HUES64 (cell line): Measurements from ENCODE around the gene CA10.

Experiments used
- H3K27ac ChIP-seq: 2 replicates; pipeline ENCODE4 v1.7.0; 2013; ENCODE audit warnings: low read depth, low read length, inconsistent platforms
- H3K27me3 ChIP-seq: 2 replicates; pipeline ENCODE4 v1.6.1; 2013; ENCODE audit warnings: mild to moderate bottlenecking, low read length; ENCODE audit not compliant: insufficient read depth
- H3K36me3 ChIP-seq: 2 replicates; pipeline ENCODE4 v1.6.1; 2013; ENCODE audit warnings: mild to moderate bottlenecking, low read length; ENCODE audit not compliant: insufficient read depth
- H3K4me1 ChIP-seq: 2 replicates; pipeline ENCODE4 v1.6.1; 2013; ENCODE audit warnings: mild to moderate bottlenecking, low read length, moderate library complexity; ENCODE audit not compliant: insufficient read depth
- H3K4me3 ChIP-seq: 2 replicates; pipeline ENCODE4 v1.5.1; 2013; ENCODE audit warnings: mild to moderate bottlenecking, low read length, moderate library complexity
- H3K9ac ChIP-seq: 2 replicates; pipeline ENCODE4 v1.6.1; 2013; ENCODE audit warnings: mild to moderate bottlenecking, low read depth, low read length
- H3K9me3 ChIP-seq: 2 replicates; pipeline ENCODE4 v1.6.1; 2013; ENCODE audit warnings: low read depth, low read length; ENCODE audit not compliant: insufficient read depth
- WGBS: fragments of 150-250, 120-280 bp; methylation state at CpG from one replicate; pipeline ENCODE4 v1.1.7; 2013; ENCODE audit warnings: missing lambda C conversion rate; 5-methylcytosine and 5-hydroxymethylcytosine counted together

The CA10 gene

GRCh38 chr17:51948128-51948527 lies 210.4 kb downstream of the CA10 start:
- H3K27ac ChIP-seq: no peak overlapping the region
- H3K4me1 ChIP-seq: no peaks in the 10 kb centered on the region
- 88% methylated on average over 4 of the region's 4 CpGs for WGBS
- H3K4me3 ChIP-seq: no peak overlapping the region
- no peak overlapping the region for H3K9ac ChIP-seq
- H3K36me3 ChIP-seq: no peaks in the 10 kb centered on the region
- peaks cover 8% of the 10 kb centered on the region; the same call in 1 of the 2 replicates for H3K9me3 ChIP-seq
- H3K27me3 ChIP-seq: no peaks in the 10 kb centered on the region

GRCh38 chr17:51947160-51947735 lies 211.3 kb downstream of the CA10 start:
- no peaks in the 10 kb centered on the region for H3K36me3 ChIP-seq
- no peaks in the 10 kb centered on the region for H3K27me3 ChIP-seq
- H3K4me3 ChIP-seq: no peak overlapping the region
- no peak overlapping the region for H3K9ac ChIP-seq
- H3K27ac ChIP-seq: no peak overlapping the region
- H3K4me1 ChIP-seq: no peaks in the 10 kb centered on the region
- H3K9me3 ChIP-seq: 0 out of 2 replicates have a peak, but pooled peaks cover 2% of the 10 kb centered on the region
- WGBS: 71% methylated on average over 3 of the region's 3 CpGs

GRCh38 chr17:51946311-51946710 lies 212.2 kb downstream of the CA10 start:
- H3K4me1 ChIP-seq: no peaks in the 10 kb centered on the region
- no peak overlapping the region for H3K9ac ChIP-seq
- no peaks in the 10 kb centered on the region for H3K27me3 ChIP-seq
- no peak overlapping the region for H3K27ac ChIP-seq
- H3K9me3 ChIP-seq: no peaks in the 10 kb centered on the region
- H3K4me3 ChIP-seq: no peak overlapping the region
- no peaks in the 10 kb centered on the region for H3K36me3 ChIP-seq
- 76% methylated on average over 1 of the region's 2 CpGs for WGBS

- Histone ChIP-seq H3K4me1 (no peaks in the 10 kb centered on the region), H3K27me3 (no peaks in the 10 kb centered on the region), H3K4me3 (no peak overlapping the region), H3K36me3 (no peaks in the 10 kb centered on the region), H3K9me3 (peaks cover 11% of the 10 kb centered on the region; the same call in 1 of the 2 replicates), H3K9ac (no peak overlapping the region), H3K27ac (no peak overlapping the region)
- 67% methylated on average over 3 of the region's 3 CpGs for WGBS
Measured at GRCh38 chr17:51941272-51941671, 217.2 kb downstream of the CA10 start.

- no peak overlapping the region for H3K9ac ChIP-seq
- H3K4me1 ChIP-seq: no peaks in the 10 kb centered on the region
- no peak overlapping the region for H3K27ac ChIP-seq
- no peak overlapping the region for H3K4me3 ChIP-seq
- H3K36me3 ChIP-seq: no peaks in the 10 kb centered on the region
- no peaks in the 10 kb centered on the region for H3K27me3 ChIP-seq
- H3K9me3 ChIP-seq: peaks cover 14% of the 10 kb centered on the region; the same call in 1 of the 2 replicates
Measured at GRCh38 chr17:51937264-51937663, 221.2 kb downstream of the CA10 start.

GRCh38 chr17:51935477-51935876 lies 223.0 kb downstream of the CA10 start:
- H3K27ac ChIP-seq: no peak overlapping the region
- H3K9ac ChIP-seq: no peak overlapping the region
- H3K4me1 ChIP-seq: no peaks in the 10 kb centered on the region
- no peak overlapping the region for H3K4me3 ChIP-seq
- H3K9me3 ChIP-seq: peaks cover 16% of the 10 kb centered on the region; the same call in 1 of the 2 replicates
- no peaks in the 10 kb centered on the region for H3K36me3 ChIP-seq
- H3K27me3 ChIP-seq: no peaks in the 10 kb centered on the region
- 57% methylated on average over 3 of the region's 3 CpGs for WGBS

- no peak overlapping the region for H3K27ac ChIP-seq
- H3K27me3 ChIP-seq: no peaks in the 10 kb centered on the region
- H3K9ac ChIP-seq: no peak overlapping the region
- no peak overlapping the region for H3K4me3 ChIP-seq
- no peaks in the 10 kb centered on the region for H3K36me3 ChIP-seq
- H3K4me1 ChIP-seq: no peaks in the 10 kb centered on the region
- WGBS: 96% methylated on average over 7 of the region's 7 CpGs
- peaks cover 16% of the 10 kb centered on the region; the same call in 1 of the 2 replicates for H3K9me3 ChIP-seq
Measured at GRCh38 chr17:51933647-51934046, 224.9 kb downstream of the CA10 start.

GRCh38 chr17:51926448-51926847 lies 232.1 kb downstream of the CA10 start:
- peaks cover 6% of the 10 kb centered on the region; the same call in 1 of the 2 replicates for H3K9me3 ChIP-seq
- no peaks in the 10 kb centered on the region for H3K27me3 ChIP-seq
- H3K27ac ChIP-seq: no peak overlapping the region
- no peak overlapping the region for H3K9ac ChIP-seq
- H3K36me3 ChIP-seq: no peaks in the 10 kb centered on the region
- H3K4me1 ChIP-seq: peaks cover 13% of the 10 kb centered on the region
- no peak overlapping the region for H3K4me3 ChIP-seq
- WGBS: 91% methylated on average over 4 of the region's 4 CpGs

GRCh38 chr17:51921500-51921899 lies 237.0 kb downstream of the CA10 start:
- Histone ChIP-seq H3K4me1 (peaks cover 17% of the 10 kb centered on the region), H3K36me3 (no peaks in the 10 kb centered on the region), H3K27ac (no peak overlapping the region), H3K4me3 (no peak overlapping the region), H3K9me3 (0 out of 2 replicates have a peak, but pooled peaks cover 7% of the 10 kb centered on the region), H3K9ac (no peak overlapping the region), H3K27me3 (no peaks in the 10 kb centered on the region)
- WGBS: no CpG with 5 or more reads among the region's 1 CpG

- Histone ChIP-seq H3K4me1 (peaks cover 16% of the 10 kb centered on the region), H3K9ac (no peak overlapping the region), H3K27ac (no peak overlapping the region), H3K27me3 (no peaks in the 10 kb centered on the region), H3K4me3 (no peak overlapping the region), H3K36me3 (no peaks in the 10 kb centered on the region), H3K9me3 (0 out of 2 replicates have a peak, but pooled peaks cover 10% of the 10 kb centered on the region)
Measured at GRCh38 chr17:51914577-51914976, 243.9 kb downstream of the CA10 start.

- no peak overlapping the region for H3K4me3 ChIP-seq
- no peak overlapping the region for H3K27ac ChIP-seq
- H3K4me1 ChIP-seq: peaks cover 16% of the 10 kb centered on the region
- 88% methylated on average over 4 of the region's 4 CpGs for WGBS
- H3K36me3 ChIP-seq: no peaks in the 10 kb centered on the region
- no peaks in the 10 kb centered on the region for H3K27me3 ChIP-seq
- H3K9ac ChIP-seq: no peak overlapping the region
- 0 out of 2 replicates have a peak, but pooled peaks cover 10% of the 10 kb centered on the region for H3K9me3 ChIP-seq
Measured at GRCh38 chr17:51913491-51914205, 244.9 kb downstream of the CA10 start.
